ENCODE data around the gene SCART1. TPM values are rescaled to one million over a fixed set of nuclear protein-coding genes. Genes with fewer than 3 reads are reported as not detected.
"Not testable (repeated sequence)": the region's sequence is repeated elsewhere in the genome, so short reads cannot be mapped to it uniquely, and the experiment has no call there.

Gene SCART1
- total and polyA plus RNA-seq, 2 experiments from 2014 or later = 0.15 to 0.65 TPM

- Histone ChIP-seq H2AFZ (no peak overlapping the region), H3K9me2 (ENCODE audit: insufficient read depth) (no peaks in the 10 kb centered on the region), H3K79me2 (ENCODE audit: insufficient read depth) (no peaks in the 10 kb centered on the region), H3K36me3 (ENCODE audit: low read depth) (no peaks in the 10 kb centered on the region; the same call in 1 of the 2 replicates), H3K4me1 (ENCODE audit: insufficient read depth) (no peaks in the 10 kb centered on the region), H3K27me3 (replicated peaks; ENCODE audit: insufficient read depth) (no peaks in the 10 kb centered on the region), H3K4me2 (ENCODE audit: unreplicated experiment) (no peak overlapping the region), H3K9me3 (ENCODE audit: low read depth) (no peaks in the 10 kb centered on the region), H3K9ac (no peak overlapping the region), H3K4me3 (no peak overlapping the region), H3K27ac (no peak overlapping the region), H3F3A (ENCODE audit: insufficient read depth) (no peaks in the 10 kb centered on the region), H4K20me1 (ENCODE audit: insufficient read depth) (no peaks in the 10 kb centered on the region)
- DNase-seq = no peak
- in situ Hi-C loops (cut with MboI) = no loop called here
- WGBS, 2 experiments (ENCODE audit: low coverage in 1 of 2, low lambda C conversion rate in 2 of 2, missing lambda C conversion rate in 2 of 2) = 81 to 85% methylated on average over 16 of the region's 16 CpGs
- no peak for TF ChIP-seq EZH2 (IDR thresholded peaks at IDR 0.05; ENCODE audit: insufficient read depth, poor library complexity, severe bottlenecking)
- no peak for TF ChIP-seq EZH2phosphoT487 (IDR thresholded peaks at IDR 0.05; ENCODE audit: insufficient read depth, low read depth)
Measured at GRCh38 chr10:133422223-133422806, 31.4 kb upstream of the SCART1 start.

- in situ Hi-C loops (cut with MboI) = no loop called here
- no peak overlapping the region for H3K4me3 ChIP-seq
- no peaks in the 10 kb centered on the region for H3K79me2 ChIP-seq (ENCODE audit: insufficient read depth)
- no peaks in the 10 kb centered on the region for H3K9me3 ChIP-seq (ENCODE audit: low read depth)
- H3F3A ChIP-seq (ENCODE audit: insufficient read depth) = no peaks in the 10 kb centered on the region
- no peak for TF ChIP-seq EZH2phosphoT487 (IDR thresholded peaks at IDR 0.05; ENCODE audit: insufficient read depth, low read depth)
- TF ChIP-seq EZH2 (IDR thresholded peaks at IDR 0.05; ENCODE audit: insufficient read depth, poor library complexity, severe bottlenecking) = no peak
- DNase-seq = peak; percentile 18
- no peaks in the 10 kb centered on the region for H3K4me1 ChIP-seq (ENCODE audit: insufficient read depth)
- H2AFZ ChIP-seq = no peak overlapping the region
- no peaks in the 10 kb centered on the region; the same call in 1 of the 2 replicates for H3K36me3 ChIP-seq (ENCODE audit: low read depth)
- 25 to 35% methylated on average over 34 to 65 of the region's 88 CpGs for WGBS, 2 experiments (ENCODE audit: low coverage in 1 of 2, low lambda C conversion rate in 2 of 2, missing lambda C conversion rate in 2 of 2)
- no peak overlapping the region for H3K9ac ChIP-seq
- no peaks in the 10 kb centered on the region for H3K27me3 ChIP-seq (replicated peaks; ENCODE audit: insufficient read depth)
- H4K20me1 ChIP-seq (ENCODE audit: insufficient read depth) = no peaks in the 10 kb centered on the region
- no peaks in the 10 kb centered on the region for H3K9me2 ChIP-seq (ENCODE audit: insufficient read depth)
- H3K4me2 ChIP-seq (ENCODE audit: unreplicated experiment) = peak overlapping the region; percentile 32
- no peak overlapping the region for H3K27ac ChIP-seq
Measured at GRCh38 chr10:133422807-133423771, 30.7 kb upstream of the SCART1 start.

- H3K79me2 ChIP-seq (ENCODE audit: insufficient read depth); H3K4me2 ChIP-seq (ENCODE audit: unreplicated experiment); in situ Hi-C loops (cut with MboI); H2AFZ ChIP-seq; H3K27me3 ChIP-seq (replicated peaks; ENCODE audit: insufficient read depth); H3K36me3 ChIP-seq (ENCODE audit: low read depth); H3K4me3 ChIP-seq; H3F3A ChIP-seq (ENCODE audit: insufficient read depth); H4K20me1 ChIP-seq (ENCODE audit: insufficient read depth); H3K9me3 ChIP-seq (ENCODE audit: low read depth); DNase-seq; H3K9ac ChIP-seq; H3K9me2 ChIP-seq (ENCODE audit: insufficient read depth); H3K4me1 ChIP-seq (ENCODE audit: insufficient read depth); H3K27ac ChIP-seq: not testable (repeated sequence)
- no CpG with 5 or more reads among the region's 46 CpGs for WGBS, 2 experiments (ENCODE audit: low coverage in 1 of 2, low lambda C conversion rate in 2 of 2, missing lambda C conversion rate in 2 of 2)
Measured at GRCh38 chr10:133424102-133424501, 29.6 kb upstream of the SCART1 start.

- H3K79me2 ChIP-seq (ENCODE audit: insufficient read depth); H3K4me1 ChIP-seq (ENCODE audit: insufficient read depth); H2AFZ ChIP-seq; H3K9me2 ChIP-seq (ENCODE audit: insufficient read depth); H3K27me3 ChIP-seq (replicated peaks; ENCODE audit: insufficient read depth); H3K9ac ChIP-seq; H3K27ac ChIP-seq; H3F3A ChIP-seq (ENCODE audit: insufficient read depth); H3K36me3 ChIP-seq (ENCODE audit: low read depth); H3K4me3 ChIP-seq; in situ Hi-C loops (cut with MboI); H3K9me3 ChIP-seq (ENCODE audit: low read depth); H4K20me1 ChIP-seq (ENCODE audit: insufficient read depth); DNase-seq: not testable (repeated sequence)
- 59% methylated on average over 17 of the region's 37 CpGs; no CpG with 5 or more reads in 1 of the 2 experiments for WGBS, 2 experiments (ENCODE audit: low coverage in 1 of 2, low lambda C conversion rate in 2 of 2, missing lambda C conversion rate in 2 of 2)
- peak within 1 kb of the TSS; percentile 32 for H3K4me2 ChIP-seq (ENCODE audit: unreplicated experiment)
Measured at GRCh38 chr10:133424601-133425000, 29.1 kb upstream of the SCART1 start, which contains the start of gene SPRN. TSS of gene SPRN (minus strand) at chr10:133424625. CDS start at chr10:133423681, 944 bp downstream.

- H3K27me3 ChIP-seq (replicated peaks; ENCODE audit: insufficient read depth); H3K36me3 ChIP-seq (ENCODE audit: low read depth); DNase-seq; in situ Hi-C loops (cut with MboI); H3K9me2 ChIP-seq (ENCODE audit: insufficient read depth); H4K20me1 ChIP-seq (ENCODE audit: insufficient read depth); H3K9ac ChIP-seq; H3K9me3 ChIP-seq (ENCODE audit: low read depth); H3K4me2 ChIP-seq (ENCODE audit: unreplicated experiment); H3K4me1 ChIP-seq (ENCODE audit: insufficient read depth); H3K27ac ChIP-seq; H3K4me3 ChIP-seq; H3K79me2 ChIP-seq (ENCODE audit: insufficient read depth); H2AFZ ChIP-seq; H3F3A ChIP-seq (ENCODE audit: insufficient read depth): not testable (repeated sequence)
- WGBS, 2 experiments (ENCODE audit: low coverage in 1 of 2, low lambda C conversion rate in 2 of 2, missing lambda C conversion rate in 2 of 2) = 92 to 100% methylated on average over 4 of the region's 4 CpGs
Measured at GRCh38 chr10:133429571-133429970, 24.2 kb upstream of the SCART1 start.

GRCh38 chr10:133431888-133432613 lies 21.7 kb upstream of the SCART1 start:
- H3K36me3 ChIP-seq (ENCODE audit: low read depth); H3K27ac ChIP-seq; H3K9me2 ChIP-seq (ENCODE audit: insufficient read depth); in situ Hi-C loops (cut with MboI); DNase-seq; H3K9me3 ChIP-seq (ENCODE audit: low read depth); H3K4me3 ChIP-seq; H3F3A ChIP-seq (ENCODE audit: insufficient read depth); H2AFZ ChIP-seq; H3K4me2 ChIP-seq (ENCODE audit: unreplicated experiment); H3K4me1 ChIP-seq (ENCODE audit: insufficient read depth); H3K27me3 ChIP-seq (replicated peaks; ENCODE audit: insufficient read depth); H3K9ac ChIP-seq; H4K20me1 ChIP-seq (ENCODE audit: insufficient read depth); H3K79me2 ChIP-seq (ENCODE audit: insufficient read depth): not testable (repeated sequence)
- WGBS, 2 experiments (ENCODE audit: low coverage in 1 of 2, low lambda C conversion rate in 2 of 2, missing lambda C conversion rate in 2 of 2) = 50 to 55% methylated on average over 7 to 9 of the region's 9 CpGs
